Astrocyte of the cerebellum (primary cell): Measurements from ENCODE around the gene NLGN1.

Experiments
- DNase-seq: peaks from one replicate; pipeline ENCODE4 v3.0.0-alpha.2; 2011; ENCODE audit warnings: low read depth
- H3K4me3 ChIP-seq: 2 replicates; pipeline ENCODE4 v1.5.1; 2011; ENCODE audit warnings: mild to moderate bottlenecking, low read depth, low read length, moderate library complexity
- in situ Hi-C: cut with HindIII; loops from 2 replicates; pipeline ENCODE4 v1.10.0; 2017; ENCODE audit warnings: low sequenced_read_pairs
- TF ChIP-seq, protein P1 (sequence below): IDR thresholded peaks from 2 replicates; pipeline ENCODE4 v1.5.1; 2012; ENCODE audit warnings: low read length, low read depth, moderate library complexity, mild to moderate bottlenecking; ENCODE audit errors: missing control alignments

The NLGN1 gene

DNA sequence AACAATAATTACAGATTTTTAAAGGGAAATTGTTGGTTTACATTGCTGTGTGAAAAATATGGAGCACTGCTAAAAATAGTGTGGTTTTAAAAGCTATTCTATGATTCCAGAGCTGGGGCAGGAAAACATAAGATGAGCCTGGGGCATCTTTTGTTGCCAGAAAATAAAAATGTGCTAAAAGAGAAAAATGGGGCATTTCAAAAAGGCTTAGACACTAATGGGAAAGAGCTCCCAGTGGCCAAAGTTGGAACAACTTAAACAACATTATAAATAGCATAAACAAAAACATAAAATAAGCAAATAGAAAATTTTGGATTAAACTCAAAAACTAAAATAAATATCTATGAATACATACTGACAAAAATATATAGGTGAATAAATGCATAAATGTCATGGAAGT lies 478.9 kb downstream of the NLGN1 start:
- TF ChIP-seq, protein P1, sequence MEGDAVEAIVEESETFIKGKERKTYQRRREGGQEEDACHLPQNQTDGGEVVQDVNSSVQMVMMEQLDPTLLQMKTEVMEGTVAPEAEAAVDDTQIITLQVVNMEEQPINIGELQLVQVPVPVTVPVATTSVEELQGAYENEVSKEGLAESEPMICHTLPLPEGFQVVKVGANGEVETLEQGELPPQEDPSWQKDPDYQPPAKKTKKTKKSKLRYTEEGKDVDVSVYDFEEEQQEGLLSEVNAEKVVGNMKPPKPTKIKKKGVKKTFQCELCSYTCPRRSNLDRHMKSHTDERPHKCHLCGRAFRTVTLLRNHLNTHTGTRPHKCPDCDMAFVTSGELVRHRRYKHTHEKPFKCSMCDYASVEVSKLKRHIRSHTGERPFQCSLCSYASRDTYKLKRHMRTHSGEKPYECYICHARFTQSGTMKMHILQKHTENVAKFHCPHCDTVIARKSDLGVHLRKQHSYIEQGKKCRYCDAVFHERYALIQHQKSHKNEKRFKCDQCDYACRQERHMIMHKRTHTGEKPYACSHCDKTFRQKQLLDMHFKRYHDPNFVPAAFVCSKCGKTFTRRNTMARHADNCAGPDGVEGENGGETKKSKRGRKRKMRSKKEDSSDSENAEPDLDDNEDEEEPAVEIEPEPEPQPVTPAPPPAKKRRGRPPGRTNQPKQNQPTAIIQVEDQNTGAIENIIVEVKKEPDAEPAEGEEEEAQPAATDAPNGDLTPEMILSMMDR = peak; percentile 28
- H3K4me3 ChIP-seq = no peak overlapping the region
- DNase-seq = no peak
- in situ Hi-C loops = no loop called here

DNA sequence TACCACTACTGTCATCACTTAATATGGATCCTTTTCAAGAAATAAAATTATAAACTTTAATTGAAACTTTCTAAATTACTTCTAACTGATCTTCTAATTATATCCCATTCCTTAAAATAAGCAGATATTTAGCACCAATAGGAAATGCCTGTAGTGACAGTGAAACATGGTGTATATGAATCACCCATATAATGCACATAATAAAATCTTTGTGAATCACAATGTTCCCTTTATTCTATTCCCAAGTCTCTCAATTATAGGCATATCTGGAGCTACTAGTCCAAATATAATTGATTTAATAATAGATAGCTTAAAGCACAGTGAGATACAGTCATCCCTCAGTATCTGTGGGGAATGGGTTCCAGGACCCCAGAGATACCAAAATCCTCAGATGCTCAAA lies 490.3 kb downstream of the NLGN1 start:
- in situ Hi-C loops = no loop called here
- no peak for DNase-seq

DNA sequence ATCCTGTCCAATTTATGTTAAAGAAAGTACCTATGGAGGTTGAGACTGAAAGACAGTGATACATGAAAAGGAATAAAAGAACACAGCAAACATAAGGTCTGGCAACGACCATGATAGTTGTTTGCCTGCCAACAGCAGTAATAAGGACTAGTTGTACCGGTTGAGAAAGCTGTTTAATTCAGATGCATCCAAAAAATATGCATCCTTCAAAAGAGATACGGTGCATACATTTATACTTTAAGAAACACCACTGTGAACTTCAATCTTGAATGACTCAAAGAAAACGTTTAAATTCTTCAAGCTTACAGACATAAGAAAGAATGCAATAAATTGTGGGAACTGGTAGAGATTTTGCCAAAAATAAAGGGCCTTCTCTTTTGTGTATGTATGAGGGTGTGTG lies 492.1 kb downstream of the NLGN1 start:
- in situ Hi-C loops = no loop called here
- TF ChIP-seq, protein P1 = no peak

More for the DNA sequence above, 490.3 kb downstream of the NLGN1 start:
- TF ChIP-seq, protein P1 = no peak
- H3K4me3 ChIP-seq = no peak overlapping the region

DNA sequence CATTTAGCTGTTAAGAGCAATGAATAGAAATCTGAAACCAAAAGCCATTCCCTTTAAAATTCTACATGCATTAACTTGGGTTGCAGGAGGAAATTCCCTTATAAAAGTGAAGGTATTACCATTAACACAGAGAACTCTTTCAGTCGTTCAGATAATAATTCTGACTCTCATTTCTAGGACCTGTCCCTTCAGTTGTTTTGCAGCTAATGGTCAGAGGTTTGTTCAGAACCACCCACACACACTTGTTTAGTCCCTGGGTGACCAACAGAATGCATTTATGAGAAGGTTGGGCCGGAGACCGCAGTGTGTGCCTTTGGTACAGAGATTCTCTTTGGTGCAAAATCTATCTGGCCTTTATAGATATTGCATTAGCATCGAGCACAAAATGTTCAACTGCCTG lies 492.5 kb downstream of the NLGN1 start:
- in situ Hi-C loops = no loop called here
- TF ChIP-seq, protein P1 = no peak
- no peak for DNase-seq
- no peak overlapping the region for H3K4me3 ChIP-seq

More for the DNA sequence above, 492.1 kb downstream of the NLGN1 start:
- no peak overlapping the region for H3K4me3 ChIP-seq
- DNase-seq = no peak

DNA sequence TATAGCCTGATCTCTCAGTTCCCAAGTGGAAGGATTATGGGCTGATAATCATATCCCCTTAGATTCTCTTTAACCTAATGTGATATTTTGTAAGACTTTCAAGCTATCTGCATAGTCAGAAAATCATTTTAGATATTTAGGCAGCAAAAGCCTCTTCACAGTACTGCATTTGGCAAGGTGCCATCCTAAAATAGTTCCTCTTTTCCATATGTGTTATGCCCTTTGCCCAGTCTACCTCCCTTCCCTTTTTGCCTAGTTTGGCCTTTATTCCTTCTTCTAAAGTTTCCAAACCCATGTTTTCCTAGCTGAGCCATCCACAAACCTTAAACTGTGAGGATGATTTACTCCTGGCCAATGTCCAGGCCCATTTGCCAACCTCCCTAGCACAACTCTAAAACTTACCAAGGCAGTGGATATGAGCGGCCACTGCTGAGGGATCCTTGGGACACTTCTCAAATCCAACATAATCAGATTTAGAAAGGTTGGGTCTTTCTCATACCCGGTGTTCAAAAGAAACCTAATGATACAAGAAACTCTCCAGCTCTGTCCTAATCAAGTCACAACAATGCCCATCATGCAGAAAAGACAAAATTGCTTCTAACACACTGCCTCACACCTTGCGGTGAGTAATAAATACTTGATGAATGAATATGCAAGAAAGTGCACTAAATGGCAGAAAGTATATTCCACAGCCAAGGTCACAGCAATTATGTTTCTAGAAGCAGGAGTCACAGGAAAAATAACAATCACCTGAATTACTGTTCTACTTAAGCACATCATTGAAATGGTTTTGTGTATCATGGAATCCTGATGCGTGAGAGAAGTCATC lies 493.9 kb downstream of the NLGN1 start:
- in situ Hi-C loops = no loop called here
- TF ChIP-seq, protein P1 = no peak
- DNase-seq = no peak
- no peak overlapping the region for H3K4me3 ChIP-seq

GRCh38 chr3:173892547-173892946 lies 495.0 kb downstream of the NLGN1 start:
- in situ Hi-C loops = no loop called here
- no peak for DNase-seq
- TF ChIP-seq, protein P1 = no peak
- no peak overlapping the region for H3K4me3 ChIP-seq
